Natural killer cell (primary cell): Measurements from ENCODE around the gene TCEANC2. TPM values are rescaled to one million over a fixed set of nuclear protein-coding genes. Genes with fewer than 3 reads are reported as not detected.

Source experiments
- ATAC-seq, 3 donors: fragments of 150-1000 bp in 2 of 3; fragments of 200-7000 bp in 1 of 3; cut with Tn5 transposase; 1 replicate in 1 of 3; 2 replicates in 2 of 3; pipeline ENCODE4 v1.10.0; 2021; ENCODE audit warnings: mild to moderate bottlenecking in 2 of 3, moderate library complexity in 2 of 3
- DNase-seq, 2 donors: peaks; one replicate each; pipeline versions ENCODE4 v3.0.0 to v3.0.0-alpha.2; 2013 to 2021; ENCODE audit warnings: mixed read lengths in 1 of 2
- H3K27ac ChIP-seq: one replicate; pipeline ENCODE4 v1.5.1; 2013; ENCODE audit warnings: mild to moderate bottlenecking, low read length
- H3K27me3 ChIP-seq: one replicate; pipeline ENCODE4 v1.6.1; 2013; ENCODE audit warnings: low read length; ENCODE audit not compliant: control insufficient read depth, insufficient read depth
- H3K36me3 ChIP-seq: one replicate; pipeline ENCODE4 v1.6.1; 2013; ENCODE audit warnings: low read length; ENCODE audit not compliant: control insufficient read depth, insufficient read depth
- H3K4me1 ChIP-seq: one replicate; pipeline ENCODE4 v1.6.1; 2013; ENCODE audit warnings: low read length; ENCODE audit not compliant: control insufficient read depth, insufficient read depth
- H3K4me3 ChIP-seq: one replicate; pipeline ENCODE4 v1.5.1; 2013; ENCODE audit warnings: low read length
- H3K9me3 ChIP-seq: one replicate; pipeline ENCODE4 v1.6.1; 2013; ENCODE audit warnings: low read length; ENCODE audit not compliant: control insufficient read depth, insufficient read depth
- H3K27ac Mint-ChIP-seq, 2 donors: one replicate each; pipeline ENCODE4 v1.8.0; 2022; ENCODE audit warnings: mild to moderate bottlenecking in 2 of 2, mixed read lengths in 2 of 2, moderate library complexity in 1 of 2
- H3K27me3 Mint-ChIP-seq, 2 donors: one replicate each; pipeline ENCODE4 v1.8.0; 2022; ENCODE audit warnings: low read depth in 2 of 2, mixed read lengths in 2 of 2
- H3K36me3 Mint-ChIP-seq: one replicate; pipeline ENCODE4 v1.8.0; 2022; ENCODE audit warnings: mixed read lengths
- H3K4me1 Mint-ChIP-seq, 2 donors: one replicate each; pipeline ENCODE4 v1.8.0; 2022; ENCODE audit warnings: mixed read lengths in 2 of 2
- H3K4me3 Mint-ChIP-seq: one replicate; pipeline ENCODE4 v1.8.0; 2022; ENCODE audit warnings: mild to moderate bottlenecking, moderate library complexity, mixed read lengths
- H3K9me3 Mint-ChIP-seq, 2 donors: one replicate each; pipeline ENCODE4 v1.8.0; 2022; ENCODE audit warnings: mixed read lengths in 2 of 2
- CTCF ChIP-seq: fragments of 200-600 bp; IDR thresholded peaks from one replicate; pipeline ENCODE4 v1.8.0; 2022; ENCODE audit warnings: antibody characterized with exemption
- WGBS: methylation state at CpG from one replicate; pipeline ENCODE4 v1.1.7; 2013; ENCODE audit warnings: missing lambda C conversion rate; ENCODE audit not compliant: insufficient coverage; 5-methylcytosine and 5-hydroxymethylcytosine counted together
- intact Hi-C: fragments of 100-400 bp; cut with micrococcal nuclease; formaldehyde crosslinking; loops from one replicate; pipeline ENCODE4 v1.14.2; 2022
- total RNA-seq, 4 donors: library from RNA; stranded (reverse); fragments of 120-200 nt in 1 of 4; gene quantifications; one replicate each; pipeline versions ENCODE4 v1.2.3 to v1.2.4, GENCODE V29; 2013 to 2022

TCEANC2 gene
- total RNA-seq, 3 donors from 2014 or later (not counting 1 experiment from before 2014, with no cell fraction given), result 5.1 to 9.5 (median 7.3) TPM

- no peaks in the 10 kb centered on the region for H3K36me3 Mint-ChIP-seq
- peaks cover 0 to 4% of the 10 kb centered on the region in 2 donors for H3K27me3 Mint-ChIP-seq
- intact Hi-C loops, result loop anchor here (10.0 kb wide), 1 partner anchor 280 kb away; the partner anchor contains the start of gene SSBP3
- no peak for TF ChIP-seq CTCF
- H3K27ac Mint-ChIP-seq, result no peak overlapping the region
- no peak overlapping the region for H3K4me3 Mint-ChIP-seq
- H3K27me3 ChIP-seq, result no peaks in the 10 kb centered on the region
- H3K4me1 ChIP-seq, result peaks cover 9% of the 10 kb centered on the region
- H3K4me1 Mint-ChIP-seq, result peaks cover 6 to 7% of the 10 kb centered on the region in 2 donors
- H3K27ac ChIP-seq, result no peak overlapping the region
- no peaks in the 10 kb centered on the region for H3K36me3 ChIP-seq
- DNase-seq (no peak), ATAC-seq (no peak)
- no peaks in the 10 kb centered on the region for H3K9me3 Mint-ChIP-seq
- 86% methylated on average over 7 of the region's 7 CpGs for WGBS
- no peaks in the 10 kb centered on the region for H3K9me3 ChIP-seq
- H3K4me3 ChIP-seq, result no peak overlapping the region
Measured at GRCh38 chr1:54124906-54125305, 71.5 kb downstream of the TCEANC2 start.

- Mint-ChIP-seq H3K4me3 (no peak overlapping the region), H3K36me3 (no peaks in the 10 kb centered on the region), H3K9me3 (no peaks in the 10 kb centered on the region), H3K4me1 (peaks cover 6 to 7% of the 10 kb centered on the region in 2 donors), H3K27ac (no peak overlapping the region), H3K27me3 (peaks cover 0 to 7% of the 10 kb centered on the region in 2 donors)
- no peaks in the 10 kb centered on the region for H3K36me3 ChIP-seq
- no peak overlapping the region for H3K4me3 ChIP-seq
- no peak for DNase-seq
- H3K4me1 ChIP-seq, result peaks cover 9% of the 10 kb centered on the region
- no peak for TF ChIP-seq CTCF
- 93% methylated on average over 8 of the region's 8 CpGs for WGBS
- no peak overlapping the region for H3K27ac ChIP-seq
- no peaks in the 10 kb centered on the region for H3K9me3 ChIP-seq
- intact Hi-C loops, result loop anchor here (10.0 kb wide), 1 partner anchor 279 kb away; the partner anchor contains the start of gene SSBP3
- no peaks in the 10 kb centered on the region for H3K27me3 ChIP-seq
- ATAC-seq, result no peak
Measured at GRCh38 chr1:54125386-54126070, 72.1 kb downstream of the TCEANC2 start.

- Histone ChIP-seq H3K27ac (no peak overlapping the region), H3K4me1 (peaks cover 7% of the 10 kb centered on the region), H3K36me3 (no peaks in the 10 kb centered on the region), H3K9me3 (no peaks in the 10 kb centered on the region), H3K27me3 (no peaks in the 10 kb centered on the region), H3K4me3 (no peak overlapping the region)
- no peak overlapping the region for H3K4me3 Mint-ChIP-seq
- no peak overlapping the region for H3K27ac Mint-ChIP-seq
- DNase-seq (no peak), ATAC-seq (no peak)
- no peak for TF ChIP-seq CTCF
- H3K27me3 Mint-ChIP-seq, result peaks cover 2 to 7% of the 10 kb centered on the region in 2 donors
- intact Hi-C loops, result loop anchor here (10.0 kb wide), 1 partner anchor 278 kb away; the partner anchor contains the start of gene SSBP3
- H3K36me3 Mint-ChIP-seq, result no peaks in the 10 kb centered on the region
- WGBS, result 97% methylated on average over 3 of the region's 3 CpGs
- H3K9me3 Mint-ChIP-seq, result no peaks in the 10 kb centered on the region
- H3K4me1 Mint-ChIP-seq, result peaks cover 5% of the 10 kb centered on the region in 2 donors
Measured at GRCh38 chr1:54126271-54126815, 72.9 kb downstream of the TCEANC2 start.
